Measurements from ENCODE around the gene STK39.
A peak's percentile ranks its signal among the peaks of the same experiment; 100 is the strongest.

STK39 gene

GRCh38 chr2:168034616-168035015 lies 212.8 kb downstream of the STK39 start:
- no peak for DNase-seq

GRCh38 chr2:168033966-168034365 lies 213.4 kb downstream of the STK39 start:
- no peak for DNase-seq

- DNase-seq, result no peak
These were observed 215.3 kb downstream of the STK39 start for GRCh38 chr2:168032091-168032490.

- DNase-seq, result peak; percentile 58
These were observed 216.4 kb downstream of the STK39 start for GRCh38 chr2:168030862-168031624.

GRCh38 chr2:168029071-168029470 lies 218.3 kb downstream of the STK39 start:
- DNase-seq, result peak; percentile 13

GRCh38 chr2:168028362-168028761 lies 219.0 kb downstream of the STK39 start:
- DNase-seq, result no peak

- DNase-seq, result no peak
These were observed 221.8 kb downstream of the STK39 start for GRCh38 chr2:168025487-168026202.

- no peak for DNase-seq
These were observed 222.9 kb downstream of the STK39 start for GRCh38 chr2:168024459-168024858.

- no peak for DNase-seq
These were observed 225.4 kb downstream of the STK39 start for GRCh38 chr2:168021800-168022587.

GRCh38 chr2:168015274-168015953 lies 232.0 kb downstream of the STK39 start:
- DNase-seq, result no peak

GRCh38 chr2:168009900-168010299 lies 237.5 kb downstream of the STK39 start:
- DNase-seq, result no peak

- no peak for DNase-seq
These were observed 238.7 kb downstream of the STK39 start for GRCh38 chr2:168008646-168009195.

GRCh38 chr2:168006498-168006897 lies 240.9 kb downstream of the STK39 start:
- no peak for DNase-seq

- DNase-seq, result no peak
These were observed 241.8 kb downstream of the STK39 start for GRCh38 chr2:168005586-168005985.

GRCh38 chr2:168003876-168004275 lies 243.5 kb downstream of the STK39 start:
- no peak for DNase-seq

GRCh38 chr2:168002021-168002553 lies 245.3 kb downstream of the STK39 start:
- DNase-seq, result peak; percentile 40

- no peak for DNase-seq
These were observed 255.1 kb downstream of the STK39 start for GRCh38 chr2:167992278-167992677.

- no peak for DNase-seq
These were observed 257.3 kb downstream of the STK39 start for GRCh38 chr2:167990062-167990461.

GRCh38 chr2:167988296-167988695 lies 259.1 kb downstream of the STK39 start:
- DNase-seq, result no peak

- DNase-seq, result no peak
These were observed 259.8 kb downstream of the STK39 start for GRCh38 chr2:167987558-167987957.

- DNase-seq, result no peak
These were observed 260.4 kb downstream of the STK39 start for GRCh38 chr2:167987026-167987425.

GRCh38 chr2:167986223-167986622 lies 261.2 kb downstream of the STK39 start:
- DNase-seq, result no peak
